Measurements from ENCODE around the gene EFNA4. TPM values are rescaled to one million over a fixed set of nuclear protein-coding genes. Genes with fewer than 3 reads are reported as not detected.

The EFNA4 gene
- total and polyA plus RNA-seq, 3 donors from 2014 or later: 5.3 to 6.9 (median 6.0) TPM

- Histone ChIP-seq H3K9me3 (no peaks in the 10 kb centered on the region), H3K4me3 (no peak overlapping the region), H3K27me3 (no peaks in the 10 kb centered on the region), H3K27ac (no peak overlapping the region), H3K4me1 (no peaks in the 10 kb centered on the region), H3K36me3 (ENCODE audit: low read depth, missing control alignments) (no peaks in the 10 kb centered on the region)
- intact Hi-C loops (cut with DNase I; ENCODE audit: low total_unique reads): no loop called here
- 74 to 90% methylated on average over 5 of the region's 5 CpGs for WGBS, 2 donors
- TF ChIP-seq POLR2A (IDR thresholded peaks at IDR 0.05) (no peak), CTCF (IDR thresholded peaks at IDR 0.05) (no peak)
- DNase-seq: no peak
Observed at GRCh38 chr1:155042789-155043188, 20.8 kb upstream of the EFNA4 start.

- no peak overlapping the region for H3K27ac ChIP-seq
Observed at GRCh38 chr1:155043301-155043702, 20.2 kb upstream of the EFNA4 start.

GRCh38 chr1:155043793-155044192 is 19.7 kb upstream of the EFNA4 start:
- no peak for TF ChIP-seq POLR2A (IDR thresholded peaks at IDR 0.05)
- WGBS, 2 donors: 83 to 93% methylated on average over 3 of the region's 3 CpGs
- no peaks in the 10 kb centered on the region for H3K4me1 ChIP-seq
- H3K4me3 ChIP-seq: no peak overlapping the region
- no peaks in the 10 kb centered on the region for H3K36me3 ChIP-seq (ENCODE audit: low read depth, missing control alignments)
- H3K27me3 ChIP-seq: no peaks in the 10 kb centered on the region
- no peak for DNase-seq
- no peaks in the 10 kb centered on the region for H3K9me3 ChIP-seq
- intact Hi-C loops (cut with DNase I; ENCODE audit: low total_unique reads): no loop called here
- no peak overlapping the region for H3K27ac ChIP-seq

More at GRCh38 chr1:155043301-155043702, 20.2 kb upstream of the EFNA4 start:
- WGBS, 2 donors: 73 to 93% methylated on average over 4 to 12 of the region's 12 CpGs
- H3K36me3 ChIP-seq (ENCODE audit: low read depth, missing control alignments): no peaks in the 10 kb centered on the region
- no peaks in the 10 kb centered on the region for H3K4me1 ChIP-seq
- H3K27me3 ChIP-seq: no peaks in the 10 kb centered on the region
- intact Hi-C loops (cut with DNase I; ENCODE audit: low total_unique reads): no loop called here
- TF ChIP-seq CTCF (IDR thresholded peaks at IDR 0.05): no peak
- no peak for TF ChIP-seq POLR2A (IDR thresholded peaks at IDR 0.05)
- H3K9me3 ChIP-seq: no peaks in the 10 kb centered on the region
- no peak for DNase-seq
- H3K4me3 ChIP-seq: no peak overlapping the region

GRCh38 chr1:155044365-155044764 is 19.2 kb upstream of the EFNA4 start:
- Histone ChIP-seq H3K27me3 (no peaks in the 10 kb centered on the region), H3K4me1 (no peaks in the 10 kb centered on the region), H3K4me3 (no peak overlapping the region), H3K27ac (no peak overlapping the region), H3K36me3 (ENCODE audit: low read depth, missing control alignments) (no peaks in the 10 kb centered on the region), H3K9me3 (no peaks in the 10 kb centered on the region)
- TF ChIP-seq POLR2A (IDR thresholded peaks at IDR 0.05) (no peak), CTCF (IDR thresholded peaks at IDR 0.05) (no peak)
- 84 to 95% methylated on average over 6 of the region's 6 CpGs for WGBS, 2 donors
- no peak for DNase-seq
- intact Hi-C loops (cut with DNase I; ENCODE audit: low total_unique reads): no loop called here

- Histone ChIP-seq H3K27ac (no peak overlapping the region), H3K36me3 (ENCODE audit: low read depth, missing control alignments) (no peaks in the 10 kb centered on the region), H3K4me1 (peaks cover 5% of the 10 kb centered on the region), H3K9me3 (no peaks in the 10 kb centered on the region), H3K27me3 (no peaks in the 10 kb centered on the region), H3K4me3 (no peak overlapping the region)
- DNase-seq: peak; percentile 85
- WGBS, 2 donors: 78 to 80% methylated on average over 7 of the region's 7 CpGs
- TF ChIP-seq POLR2A (IDR thresholded peaks at IDR 0.05): no peak
- TF ChIP-seq CTCF (IDR thresholded peaks at IDR 0.05): peak in 2 of 3 experiments; percentile 53 to 55
- intact Hi-C loops (cut with DNase I; ENCODE audit: low total_unique reads): no loop called here
Observed at GRCh38 chr1:155044812-155045657, 18.5 kb upstream of the EFNA4 start.

All from testis (tissue), 3 donors.